ENCODE data around the gene SGMS2. TPM values are rescaled to one million over a fixed set of nuclear protein-coding genes. Genes with fewer than 3 reads are reported as not detected.

SGMS2 gene
- total and polyA plus RNA-seq, 2 of the 13 experiments (the other 11 are each of a cell fraction or from before 2014, with no cell fraction given): 1.2 to 1.7 TPM

- no TSS peak for BruUV-seq (replicated peaks)
- no peak for TF ChIP-seq PRDM10 (CRISPR knock-in tag; IDR thresholded peaks at IDR 0.05; ENCODE audit: low read depth)
- H3K27me3 ChIP-seq (ENCODE audit: control insufficient read depth in 1 of 2, insufficient read depth in 2 of 2, low read length in 2 of 2): no peaks in the 10 kb centered on the region
- no peak overlapping the region for H3K4me2 ChIP-seq (ENCODE audit: low read depth, low read length)
- H3K36me3 ChIP-seq (replicated peaks in 1 of 2; ENCODE audit: control insufficient read depth in 1 of 2, insufficient read depth in 2 of 2, low read length in 2 of 2): no peaks in the 10 kb centered on the region
- no peak for ATAC-seq
- no peak for DNase-seq (ENCODE audit: low spot score)
- no peaks in the 10 kb centered on the region for H3K9me3 ChIP-seq (ENCODE audit: low read length)
- no peaks in the 10 kb centered on the region for H4K20me1 ChIP-seq (ENCODE audit: insufficient read depth, low read length)
- H3K9ac ChIP-seq (ENCODE audit: insufficient read depth, low read depth, low read length): no peak overlapping the region
- ChIA-PET POLR2A (no interaction called here), CTCF (ENCODE audit: low intra/inter-chr PET ratio, low total read pairs) (no interaction called here)
- no peaks in the 10 kb centered on the region for H3K79me2 ChIP-seq (ENCODE audit: insufficient read depth, low read length)
- intact Hi-C loops (cut with micrococcal nuclease; ENCODE audit: unreplicated experiment): no loop called here
- no peak overlapping the region for H3K4me3 ChIP-seq (replicated peaks in 1 of 3; ENCODE audit: insufficient read depth in 1 of 3, low read depth in 2 of 3, low read length in 3 of 3)
- in situ Hi-C loops (cut with HindIII; ENCODE audit: extremely low pct_ligation_motif_present, low pct_unique_long_range_greater_than_20kb): no loop called here
- no peaks in the 10 kb centered on the region for H3K4me1 ChIP-seq (ENCODE audit: insufficient read depth, low read length)
- 90% methylated on average over 7 of the region's 7 CpGs for WGBS (ENCODE audit: low lambda C conversion rate)
- H2AFZ ChIP-seq (ENCODE audit: low read length): no peak overlapping the region
- no peak overlapping the region for H3K27ac ChIP-seq (ENCODE audit: extremely low read length, insufficient read depth, low read length)
- FAIRE-seq: no peak
Measured at GRCh38 chr4:107908377-107908776, 83.6 kb downstream of the SGMS2 start.

GRCh38 chr4:107913283-107913899, 88.7 kb downstream of the SGMS2 start:
- no TSS peak for BruUV-seq (replicated peaks)
- H3K9ac ChIP-seq (ENCODE audit: insufficient read depth, low read depth, low read length): no peak overlapping the region
- WGBS (ENCODE audit: low lambda C conversion rate): 13% methylated on average over 2 of the region's 2 CpGs
- no peaks in the 10 kb centered on the region for H4K20me1 ChIP-seq (ENCODE audit: insufficient read depth, low read length)
- H3K4me2 ChIP-seq (ENCODE audit: low read depth, low read length): no peak overlapping the region
- no peaks in the 10 kb centered on the region for H3K36me3 ChIP-seq (replicated peaks in 1 of 2; ENCODE audit: control insufficient read depth in 1 of 2, insufficient read depth in 2 of 2, low read length in 2 of 2)
- ChIA-PET POLR2A (no interaction called here), CTCF (ENCODE audit: low intra/inter-chr PET ratio, low total read pairs) (interaction anchor here (1.2 to 4.5 kb wide), 2 partner anchors 151 to 155 kb away, joined by 3 to 72 read pairs; no protein-coding TSS in a partner anchor)
- H3K27me3 ChIP-seq (ENCODE audit: control insufficient read depth in 1 of 2, insufficient read depth in 2 of 2, low read length in 2 of 2): no peaks in the 10 kb centered on the region
- peak; percentile 59 for DNase-seq (ENCODE audit: low spot score)
- no peaks in the 10 kb centered on the region for H3K79me2 ChIP-seq (ENCODE audit: insufficient read depth, low read length)
- intact Hi-C loops (cut with micrococcal nuclease; ENCODE audit: unreplicated experiment): loop anchor here (1.0 to 5.0 kb wide), 3 partner anchors 86 to 336 kb away; no protein-coding TSS in a partner anchor
- H3K27ac ChIP-seq (ENCODE audit: extremely low read length, insufficient read depth, low read length): no peak overlapping the region
- peak; percentile 82 for ATAC-seq
- H2AFZ ChIP-seq (ENCODE audit: low read length): no peak overlapping the region
- in situ Hi-C loops (cut with HindIII; ENCODE audit: extremely low pct_ligation_motif_present, low pct_unique_long_range_greater_than_20kb): loop anchor here (5.0 kb wide), 1 partner anchor 156 kb away; no protein-coding TSS in a partner anchor
- no peaks in the 10 kb centered on the region for H3K9me3 ChIP-seq (ENCODE audit: low read length)
- no peaks in the 10 kb centered on the region for H3K4me1 ChIP-seq (ENCODE audit: insufficient read depth, low read length)
- H3K4me3 ChIP-seq (replicated peaks in 1 of 3; ENCODE audit: insufficient read depth in 1 of 3, low read depth in 2 of 3, low read length in 3 of 3): no peak overlapping the region
- FAIRE-seq: peak; percentile 79
- TF ChIP-seq CREBL2 (CRISPR knock-in tag; IDR thresholded peaks at IDR 0.05; ENCODE audit: borderline replicate concordance) (no peak), HOMEZ (CRISPR knock-in tag; IDR thresholded peaks at IDR 0.05; ENCODE audit: low read depth) (0 out of 2 replicates have a peak, but pooled peaks have one; percentile 26), ZFP41 (CRISPR knock-in tag; IDR thresholded peaks at IDR 0.05; ENCODE audit: borderline replicate concordance) (no peak), CTCF (CRISPR knock-in tag; IDR thresholded peaks at IDR 0.05) (peak; percentile 80), RAD21 (CRISPR knock-in tag; IDR thresholded peaks at IDR 0.05) (peak; percentile 77), ZBTB43 (CRISPR knock-in tag; conservative IDR thresholded peaks at IDR 0.05) (no peak), SMAD3 (CRISPR knock-in tag; IDR thresholded peaks at IDR 0.05) (0 out of 2 replicates have a peak, but pooled peaks have one; percentile 40)
